Bronchial epithelial cell (primary cell): ENCODE data around the gene GLB1L3. TPM values are rescaled to one million over a fixed set of nuclear protein-coding genes. Genes with fewer than 3 reads are reported as not detected.

ENCODE experiments used
- DNase-seq: peaks from one replicate; pipeline ENCODE4 v3.0.0-alpha.2; 2010; ENCODE audit warnings: low read depth
- FAIRE-seq: peaks from 2 replicates; lab custom pipeline; 2011; peaks lifted over from hg19 to GRCh38; lab: Jason Lieb, UNC
- H3K27me3 ChIP-seq: 2 replicates; pipeline ENCODE4 v1.5.1; 2011; ENCODE audit warnings: low read length; ENCODE audit not compliant: control insufficient read depth, insufficient read depth
- H3K36me3 ChIP-seq: 2 replicates; pipeline ENCODE4 v1.5.1; 2011; ENCODE audit warnings: low read length; ENCODE audit not compliant: control insufficient read depth, insufficient read depth
- H3K4me3 ChIP-seq: 2 replicates; pipeline ENCODE4 v1.5.1; 2011; ENCODE audit warnings: mild to moderate bottlenecking, low read depth, low read length, control low read depth
- CTCF ChIP-seq: IDR thresholded peaks from 2 replicates; pipeline ENCODE4 v1.5.1; 2011; ENCODE audit warnings: mild to moderate bottlenecking, moderate library complexity, low read length, control low read depth, inconsistent platforms; ENCODE audit not compliant: insufficient read depth, severe bottlenecking
- total RNA-seq: library from RNA; depleted of rRNA; stranded (reverse); fragments of >200 nt; gene quantifications from 2 replicates; pipeline ENCODE4 v1.2.1, GENCODE V29; 2014

GLB1L3 gene
- total RNA-seq, 1 donor from 2014 or later, result 2.1 TPM

GRCh38 chr11:134238956-134239355 lies 37.2 kb upstream of the GLB1L3 start:
- no peaks in the 10 kb centered on the region for H3K27me3 ChIP-seq
- TF ChIP-seq CTCF, result no peak
- FAIRE-seq (no peak), DNase-seq (no peak)
- no peak overlapping the region for H3K4me3 ChIP-seq
- peaks cover 6% of the 10 kb centered on the region for H3K36me3 ChIP-seq

GRCh38 chr11:134240592-134240991 lies 35.6 kb upstream of the GLB1L3 start:
- no peak for FAIRE-seq
- no peak for TF ChIP-seq CTCF
- H3K36me3 ChIP-seq, result peaks cover 9% of the 10 kb centered on the region

GRCh38 chr11:134242376-134242775 lies 33.8 kb upstream of the GLB1L3 start:
- FAIRE-seq (no peak), DNase-seq (peak; percentile 62)
- Histone ChIP-seq H3K27me3 (no peaks in the 10 kb centered on the region), H3K36me3 (peaks cover 11% of the 10 kb centered on the region), H3K4me3 (no peak overlapping the region)
- no peak for TF ChIP-seq CTCF

More at GRCh38 chr11:134240592-134240991, 35.6 kb upstream of the GLB1L3 start:
- no peak overlapping the region for H3K4me3 ChIP-seq
- no peaks in the 10 kb centered on the region for H3K27me3 ChIP-seq
- DNase-seq, result no peak

DNA sequence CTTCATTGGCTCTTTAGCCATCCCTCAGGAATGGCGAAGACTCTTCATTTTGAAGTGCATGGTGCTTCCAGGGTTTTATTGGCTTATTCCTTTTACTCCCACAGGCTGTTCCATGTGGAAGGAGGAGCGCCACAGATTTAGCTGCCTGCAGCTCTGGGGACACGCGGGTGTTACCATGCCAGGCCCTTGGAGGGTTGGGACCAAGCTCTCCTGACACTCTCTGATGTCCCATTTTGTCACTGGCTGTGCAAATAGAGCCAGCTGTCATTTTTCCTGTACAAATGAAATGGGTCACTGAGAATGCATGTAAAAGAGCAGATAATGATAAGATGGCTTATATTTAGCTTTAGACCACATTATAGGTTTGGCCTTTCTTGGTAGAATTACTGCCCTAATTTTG lies 32.3 kb upstream of the GLB1L3 start:
- H3K4me3 ChIP-seq, result no peak overlapping the region
- H3K36me3 ChIP-seq, result peaks cover 16% of the 10 kb centered on the region
- DNase-seq (no peak), FAIRE-seq (no peak)
- H3K27me3 ChIP-seq, result no peaks in the 10 kb centered on the region
- TF ChIP-seq CTCF, result no peak

GRCh38 chr11:134244593-134244992 lies 31.6 kb upstream of the GLB1L3 start:
- TF ChIP-seq CTCF, result peak; percentile 63
- no peaks in the 10 kb centered on the region for H3K27me3 ChIP-seq
- peak; percentile 19 for DNase-seq
- H3K36me3 ChIP-seq, result peaks cover 18% of the 10 kb centered on the region
- H3K4me3 ChIP-seq, result no peak overlapping the region
- FAIRE-seq, result peak; percentile 72

- no peaks in the 10 kb centered on the region for H3K27me3 ChIP-seq
Measured at GRCh38 chr11:134245434-134245833, 30.7 kb upstream of the GLB1L3 start.

More at GRCh38 chr11:134245434-134245833, 30.7 kb upstream of the GLB1L3 start:
- no peak for TF ChIP-seq CTCF
- Histone ChIP-seq H3K4me3 (no peak overlapping the region), H3K36me3 (peaks cover 18% of the 10 kb centered on the region)
- no peak for DNase-seq
- no peak for FAIRE-seq
